Measurements from ENCODE around the gene METTL26. TPM values are rescaled to one million over a fixed set of nuclear protein-coding genes. Genes with fewer than 3 reads are reported as not detected.

Gene METTL26
- total and polyA plus RNA-seq, 2 experiments from 2014 or later = 77.9 to 155 TPM

GRCh38 chr16:625117-625976 is 10.8 kb downstream of the METTL26 start:
- H3K4me1 ChIP-seq (ENCODE audit: insufficient read depth) = peaks cover 5% of the 10 kb centered on the region
- no peaks in the 10 kb centered on the region for H3K27me3 ChIP-seq
- no peak overlapping the region for H3K4me3 ChIP-seq
- no peak overlapping the region for H2AFZ ChIP-seq
- no peaks in the 10 kb centered on the region for H3K36me3 ChIP-seq (replicated peaks; ENCODE audit: insufficient read depth, low read depth)
- peaks cover 3% of the 10 kb centered on the region for H3K79me2 ChIP-seq
- no peak for TF ChIP-seq EZH2 (IDR thresholded peaks at IDR 0.05; ENCODE audit: borderline replicate concordance)
- TF ChIP-seq EZH2phosphoT487 (IDR thresholded peaks at IDR 0.05; ENCODE audit: low read depth, severe bottlenecking, unreplicated experiment) = no peak
- no peak for TF ChIP-seq CTCF (IDR thresholded peaks at IDR 0.05; ENCODE audit: poor library complexity)
- DNase-seq (ENCODE audit: low spot score) = no peak
- no peak overlapping the region for H3K4me2 ChIP-seq
- no peaks in the 10 kb centered on the region for H3K9me3 ChIP-seq (ENCODE audit: low read depth)
- peaks cover 6% of the 10 kb centered on the region for H4K20me1 ChIP-seq (ENCODE audit: insufficient read depth, poor library complexity, severe bottlenecking)
- WGBS (ENCODE audit: low lambda C conversion rate, missing lambda C conversion rate) = 95% methylated on average over 36 of the region's 37 CpGs
- H3K27ac ChIP-seq = no peak overlapping the region
- H3K9me2 ChIP-seq (replicated peaks; ENCODE audit: insufficient read depth) = no peaks in the 10 kb centered on the region

DNA sequence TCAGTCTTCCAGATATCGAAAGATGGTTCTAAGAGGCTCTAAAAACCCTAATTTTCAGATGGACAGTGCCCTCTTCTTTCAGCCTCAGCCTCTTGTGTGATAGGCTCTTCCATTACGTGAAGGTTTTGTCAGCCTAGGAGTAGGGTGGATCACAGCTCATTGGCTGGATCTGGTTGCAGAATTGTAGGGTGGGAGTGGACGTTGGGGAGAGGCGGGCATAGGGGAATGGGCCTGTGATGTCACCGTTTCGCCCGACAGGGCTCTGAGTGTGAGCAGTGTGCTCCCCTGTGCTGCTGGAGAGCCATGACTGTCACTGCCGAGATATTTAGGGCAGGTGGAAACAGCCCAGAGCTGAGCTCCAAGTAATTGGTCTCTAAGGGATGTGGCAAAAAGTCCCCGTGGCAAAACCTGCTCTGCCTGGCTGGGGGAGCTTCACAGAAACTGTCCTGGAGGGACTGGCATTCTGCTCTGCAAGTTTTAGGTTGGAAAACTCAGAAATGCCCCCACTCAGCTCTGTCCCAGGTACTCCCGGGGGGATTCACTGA is 11.5 kb downstream of the METTL26 start:
- peaks cover 3% of the 10 kb centered on the region for H3K79me2 ChIP-seq
- WGBS (ENCODE audit: low lambda C conversion rate, missing lambda C conversion rate) = 83% methylated on average over 10 of the region's 10 CpGs
- H3K9me2 ChIP-seq (replicated peaks; ENCODE audit: insufficient read depth) = no peaks in the 10 kb centered on the region
- DNase-seq (ENCODE audit: low spot score) = no peak
- H3K36me3 ChIP-seq (replicated peaks; ENCODE audit: insufficient read depth, low read depth) = no peaks in the 10 kb centered on the region
- H4K20me1 ChIP-seq (ENCODE audit: insufficient read depth, poor library complexity, severe bottlenecking) = peaks cover 6% of the 10 kb centered on the region
- no peak overlapping the region for H3K4me3 ChIP-seq
- no peaks in the 10 kb centered on the region for H3K27me3 ChIP-seq
- no peaks in the 10 kb centered on the region for H3K4me1 ChIP-seq (ENCODE audit: insufficient read depth)
- H2AFZ ChIP-seq = no peak overlapping the region
- no peaks in the 10 kb centered on the region for H3K9me3 ChIP-seq (ENCODE audit: low read depth)
- no peak overlapping the region for H3K4me2 ChIP-seq
- no peak overlapping the region for H3K27ac ChIP-seq
- TF ChIP-seq EZH2phosphoT487 (IDR thresholded peaks at IDR 0.05; ENCODE audit: low read depth, severe bottlenecking, unreplicated experiment) = no peak
- TF ChIP-seq EZH2 (IDR thresholded peaks at IDR 0.05; ENCODE audit: borderline replicate concordance) = no peak
- no peak for TF ChIP-seq CTCF (IDR thresholded peaks at IDR 0.05; ENCODE audit: poor library complexity)

DNA sequence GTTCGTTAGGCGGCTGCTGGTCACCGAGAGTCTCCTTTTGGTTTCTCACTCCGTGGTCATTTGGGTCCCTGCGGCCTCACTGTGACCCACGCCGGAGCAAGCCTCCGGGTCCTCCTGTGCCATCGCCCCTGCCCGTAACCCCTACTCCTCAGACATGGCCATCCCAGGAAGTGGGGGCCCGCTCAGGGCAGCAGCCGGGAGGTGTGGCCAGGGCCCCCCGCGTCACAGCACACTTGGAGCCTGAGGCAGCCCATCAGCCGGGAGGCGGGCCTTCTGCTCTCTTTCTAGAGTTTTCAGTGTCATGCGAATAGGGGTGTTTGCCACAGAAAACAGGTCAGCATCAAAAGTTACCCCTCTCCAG is 13.2 kb downstream of the METTL26 start:
- WGBS (ENCODE audit: low lambda C conversion rate, missing lambda C conversion rate) = 93% methylated on average over 17 of the region's 17 CpGs
- no peak for DNase-seq (ENCODE audit: low spot score)
- H3K4me3 ChIP-seq = no peak overlapping the region
- no peaks in the 10 kb centered on the region for H3K27me3 ChIP-seq
- H4K20me1 ChIP-seq (ENCODE audit: insufficient read depth, poor library complexity, severe bottlenecking) = peaks cover 8% of the 10 kb centered on the region
- TF ChIP-seq EZH2 (IDR thresholded peaks at IDR 0.05; ENCODE audit: borderline replicate concordance) (no peak), CTCF (IDR thresholded peaks at IDR 0.05; ENCODE audit: poor library complexity) (no peak), EZH2phosphoT487 (IDR thresholded peaks at IDR 0.05; ENCODE audit: low read depth, severe bottlenecking, unreplicated experiment) (no peak)
- H3K4me2 ChIP-seq = no peak overlapping the region
- no peak overlapping the region for H3K27ac ChIP-seq
- H3K9me2 ChIP-seq (replicated peaks; ENCODE audit: insufficient read depth) = no peaks in the 10 kb centered on the region
- H3K79me2 ChIP-seq = peaks cover 3% of the 10 kb centered on the region
- no peaks in the 10 kb centered on the region for H3K36me3 ChIP-seq (replicated peaks; ENCODE audit: insufficient read depth, low read depth)
- no peak overlapping the region for H2AFZ ChIP-seq
- no peaks in the 10 kb centered on the region for H3K9me3 ChIP-seq (ENCODE audit: low read depth)
- no peaks in the 10 kb centered on the region for H3K4me1 ChIP-seq (ENCODE audit: insufficient read depth)
